ENCODE measurements around the gene DOCK1. TPM values are rescaled to one million over a fixed set of nuclear protein-coding genes. Genes with fewer than 3 reads are reported as not detected.

DOCK1 gene
- total RNA-seq, 2 experiments from 2014 or later, result 0.14 to 0.18 TPM

- no peak for TF ChIP-seq CTCF (IDR thresholded peaks at IDR 0.05)
- ATAC-seq, result no peak
- POLR2A ChIA-PET, result no interaction called here
- no peaks in the 10 kb centered on the region for H3K4me1 Mint-ChIP-seq (ENCODE audit: low read depth)
- H3K9me3 Mint-ChIP-seq, result no peaks in the 10 kb centered on the region
- CTCF ChIA-PET, result no interaction called here
- no peak for DNase-seq
- no peak overlapping the region for H3K4me3 Mint-ChIP-seq
- H3K27ac Mint-ChIP-seq, result no peak overlapping the region
- intact Hi-C loops (cut with micrococcal nuclease), result no loop called here
- no peaks in the 10 kb centered on the region for H3K27me3 Mint-ChIP-seq
- no peaks in the 10 kb centered on the region for H3K36me3 Mint-ChIP-seq (ENCODE audit: low read depth)
These were observed 70.0 kb downstream of the DOCK1 start for GRCh38 chr10:126975221-126975620.

- DNase-seq (no peak), ATAC-seq (no peak)
- ChIA-PET CTCF (no interaction called here), POLR2A (no interaction called here)
- Mint-ChIP-seq H3K9me3 (no peaks in the 10 kb centered on the region), H3K27me3 (no peaks in the 10 kb centered on the region), H3K36me3 (ENCODE audit: low read depth) (no peaks in the 10 kb centered on the region), H3K4me3 (no peak overlapping the region), H3K4me1 (ENCODE audit: low read depth) (no peaks in the 10 kb centered on the region), H3K27ac (no peak overlapping the region)
- intact Hi-C loops (cut with micrococcal nuclease), result no loop called here
- no peak for TF ChIP-seq CTCF (IDR thresholded peaks at IDR 0.05)
These were observed 72.0 kb downstream of the DOCK1 start for GRCh38 chr10:126977216-126977615.

GRCh38 chr10:126979311-126979710 is 74.1 kb downstream of the DOCK1 start:
- DNase-seq, result no peak
- Mint-ChIP-seq H3K4me1 (ENCODE audit: low read depth) (no peaks in the 10 kb centered on the region), H3K27ac (no peak overlapping the region), H3K36me3 (ENCODE audit: low read depth) (no peaks in the 10 kb centered on the region), H3K4me3 (no peak overlapping the region), H3K9me3 (no peaks in the 10 kb centered on the region), H3K27me3 (no peaks in the 10 kb centered on the region)
- ATAC-seq, result no peak
- intact Hi-C loops (cut with micrococcal nuclease), result no loop called here
- no peak for TF ChIP-seq CTCF (IDR thresholded peaks at IDR 0.05)
- CTCF ChIA-PET, result no interaction called here
- POLR2A ChIA-PET, result no interaction called here

GRCh38 chr10:126993208-126993607 is 88.0 kb downstream of the DOCK1 start:
- no peaks in the 10 kb centered on the region for H3K36me3 Mint-ChIP-seq (ENCODE audit: low read depth)
- DNase-seq (no peak), ATAC-seq (no peak)
- TF ChIP-seq CTCF (IDR thresholded peaks at IDR 0.05), result no peak
- H3K27ac Mint-ChIP-seq, result no peak overlapping the region
- intact Hi-C loops (cut with micrococcal nuclease), result no loop called here
- no peaks in the 10 kb centered on the region for H3K9me3 Mint-ChIP-seq
- POLR2A ChIA-PET, result no interaction called here
- H3K4me3 Mint-ChIP-seq, result no peak overlapping the region
- H3K27me3 Mint-ChIP-seq, result no peaks in the 10 kb centered on the region
- CTCF ChIA-PET, result no interaction called here
- no peaks in the 10 kb centered on the region for H3K4me1 Mint-ChIP-seq (ENCODE audit: low read depth)

GRCh38 chr10:126997801-126998590 is 92.8 kb downstream of the DOCK1 start:
- TF ChIP-seq CTCF (IDR thresholded peaks at IDR 0.05), result no peak
- H3K27me3 Mint-ChIP-seq, result no peaks in the 10 kb centered on the region
- no peak overlapping the region for H3K4me3 Mint-ChIP-seq
- H3K36me3 Mint-ChIP-seq (ENCODE audit: low read depth), result no peaks in the 10 kb centered on the region
- CTCF ChIA-PET, result no interaction called here
- ATAC-seq (no peak), DNase-seq (no peak)
- H3K4me1 Mint-ChIP-seq (ENCODE audit: low read depth), result no peaks in the 10 kb centered on the region
- peaks cover 4% of the 10 kb centered on the region for H3K9me3 Mint-ChIP-seq
- POLR2A ChIA-PET, result no interaction called here
- H3K27ac Mint-ChIP-seq, result no peak overlapping the region
- intact Hi-C loops (cut with micrococcal nuclease), result no loop called here
